NCI-H345 (cell line): ENCODE data around the gene ZFYVE21.
"Not testable (repeated sequence)": the region's sequence is repeated elsewhere in the genome, so short reads cannot be mapped to it uniquely, and the experiment has no call there.

ENCODE experiments used
- DNase-seq: peaks from one replicate; lab custom pipeline; 2025; lab: John Stamatoyannopoulos, UW

ZFYVE21 gene

DNA sequence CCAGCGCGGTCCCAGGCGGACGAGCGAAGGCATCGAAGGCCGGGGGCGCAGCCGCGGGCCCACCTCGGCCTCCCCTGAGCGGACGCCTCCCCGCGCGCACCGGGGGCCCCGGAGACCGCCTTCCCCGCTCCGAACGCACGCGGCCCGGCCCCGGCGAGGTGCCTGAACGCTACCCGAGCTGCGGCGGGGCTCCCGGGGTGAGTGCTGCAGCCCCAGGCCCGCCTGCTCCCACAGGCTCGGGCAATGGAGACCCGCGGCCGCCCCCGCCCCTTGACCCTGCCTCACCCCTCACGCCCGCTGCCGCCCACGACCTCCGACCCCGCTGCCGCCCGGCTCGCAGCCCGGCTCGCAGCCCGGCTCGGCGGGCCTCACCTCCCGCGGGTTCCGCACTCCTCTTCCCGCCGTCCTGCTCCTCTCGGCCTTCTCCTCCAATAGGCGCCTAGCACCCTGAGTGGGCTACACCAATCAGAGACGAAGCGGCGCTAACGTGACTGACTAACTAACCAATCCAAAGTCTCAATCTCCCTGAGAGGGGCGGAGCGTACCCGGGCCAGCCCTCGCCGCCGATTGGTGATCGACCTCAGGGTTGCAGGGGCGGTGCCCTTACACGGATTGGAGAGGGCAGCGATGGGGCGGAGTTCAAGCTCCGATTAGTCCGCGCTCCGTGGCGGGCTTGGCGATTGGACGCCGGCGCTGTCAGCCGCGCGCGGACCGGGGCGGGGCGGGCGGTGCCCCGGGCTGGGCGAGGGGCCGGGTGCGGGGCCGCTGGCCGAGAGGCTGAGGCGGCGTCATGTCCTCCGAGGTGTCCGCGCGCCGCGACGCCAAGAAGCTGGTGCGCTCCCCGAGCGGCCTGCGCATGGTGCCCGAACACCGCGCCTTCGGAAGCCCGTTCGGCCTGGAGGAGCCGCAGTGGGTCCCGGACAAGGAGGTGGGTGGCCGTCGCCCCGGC is at the start of gene ZFYVE21, which contains the start of gene XRCC3:
ZFYVE21 (plus strand) TSS at position 759 of the 949 bp plus-strand sequence; CDS start at position 791, 32 bp downstream.
XRCC3 (minus strand) TSS at position 400 of the 949 bp plus-strand sequence. CDS start 4,364 bp downstream, outside the sequence.
- peak; percentile 100 for DNase-seq

DNA sequence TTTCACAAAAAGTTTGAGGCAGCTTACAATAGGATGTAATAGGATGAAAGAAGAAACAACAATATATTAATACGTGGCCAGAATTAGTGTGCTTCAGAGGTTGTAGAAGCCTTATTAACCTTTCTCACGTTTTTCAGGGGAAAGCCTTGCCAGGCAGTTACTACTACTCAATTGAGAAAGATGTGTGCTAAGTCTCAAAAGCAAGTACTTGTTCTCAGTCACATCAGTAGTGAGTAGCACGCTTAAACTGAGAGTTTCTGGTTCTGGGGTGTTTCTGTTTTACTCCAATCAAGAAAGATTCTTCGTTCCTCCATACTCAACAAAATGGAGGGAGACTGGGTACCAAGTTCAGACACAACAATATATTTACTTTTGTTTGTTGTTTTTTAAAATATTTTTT is 47.9 kb upstream of the ZFYVE21 start:
- no peak for DNase-seq

DNA sequence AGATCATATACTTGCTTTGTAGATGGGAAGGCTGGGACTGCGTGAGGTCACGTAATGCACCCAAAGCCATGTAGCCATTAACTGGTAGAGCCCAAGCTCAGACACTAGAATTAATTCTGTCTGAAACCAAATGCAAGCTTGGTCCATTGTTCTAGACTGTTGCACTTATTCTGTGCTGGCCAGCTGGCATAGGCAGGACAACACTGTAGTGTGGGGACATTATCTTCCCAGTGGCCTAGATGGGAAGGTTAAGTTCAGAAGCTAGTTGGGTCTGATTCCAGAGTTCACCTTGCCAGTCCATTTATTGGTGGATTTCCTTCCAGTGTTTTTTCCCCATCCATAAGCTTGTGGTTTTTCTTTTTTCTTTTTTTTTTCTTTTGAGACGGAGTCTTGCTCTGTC is 47.5 kb upstream of the ZFYVE21 start:
- DNase-seq = no peak

DNA sequence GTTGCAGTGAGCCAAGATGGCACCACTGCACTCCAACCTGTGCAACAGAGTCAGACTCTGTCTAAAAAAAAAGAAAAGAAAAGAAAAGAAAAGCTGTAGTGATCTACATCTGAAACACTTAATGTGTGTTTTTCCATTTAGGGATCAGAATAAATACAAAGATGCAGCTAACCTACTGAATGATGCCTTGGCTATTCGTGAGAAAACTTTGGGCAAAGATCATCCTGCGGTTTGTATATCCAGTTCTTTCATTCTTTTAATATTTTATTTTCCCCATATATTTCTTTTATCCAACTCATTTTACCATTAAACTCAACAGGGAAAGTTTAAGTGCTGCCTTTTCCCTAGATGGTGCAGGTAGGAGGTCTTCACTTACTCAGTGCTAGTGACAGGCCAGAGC is 46.2 kb upstream of the ZFYVE21 start:
- DNase-seq = no peak

DNA sequence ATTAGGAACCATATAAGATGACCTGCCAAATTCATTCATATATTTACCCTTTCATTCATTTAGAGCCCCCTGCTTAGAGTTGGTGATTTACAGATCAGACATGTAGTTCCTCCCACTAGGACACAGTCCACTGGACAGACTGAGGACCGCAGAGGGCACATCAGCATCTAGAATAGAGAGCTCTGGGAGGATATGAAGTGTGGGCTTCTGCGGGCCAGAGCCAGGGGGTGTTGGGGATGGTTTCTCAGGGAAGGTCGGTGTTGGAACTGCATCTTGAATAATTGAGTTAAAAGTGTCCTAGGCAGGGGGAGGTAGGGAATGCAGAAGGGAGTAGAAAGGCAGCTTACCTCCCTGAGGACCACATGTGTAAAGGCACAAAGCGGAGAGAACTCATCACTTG is 43.7 kb upstream of the ZFYVE21 start:
- no peak for DNase-seq

DNA sequence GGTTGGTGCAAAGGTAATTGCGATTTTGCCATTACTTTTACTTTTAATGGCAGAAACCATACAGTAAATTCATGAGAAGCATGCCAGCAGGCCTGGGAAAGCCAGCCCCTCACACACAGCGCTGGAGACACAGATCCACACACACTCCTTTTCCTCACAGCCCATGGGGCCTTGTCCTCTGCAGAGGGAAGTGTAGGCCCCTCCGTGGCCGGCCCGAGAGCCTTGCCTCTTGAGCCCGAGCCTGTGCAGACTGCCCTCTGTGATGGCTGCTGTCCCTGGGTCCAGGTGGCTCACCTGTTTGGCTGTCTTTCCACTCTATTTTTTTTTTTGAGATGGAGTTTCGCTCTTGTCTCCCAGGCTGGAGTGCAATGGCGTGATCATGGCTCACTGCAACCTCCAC is 39.7 kb upstream of the ZFYVE21 start:
- DNase-seq = no peak

DNA sequence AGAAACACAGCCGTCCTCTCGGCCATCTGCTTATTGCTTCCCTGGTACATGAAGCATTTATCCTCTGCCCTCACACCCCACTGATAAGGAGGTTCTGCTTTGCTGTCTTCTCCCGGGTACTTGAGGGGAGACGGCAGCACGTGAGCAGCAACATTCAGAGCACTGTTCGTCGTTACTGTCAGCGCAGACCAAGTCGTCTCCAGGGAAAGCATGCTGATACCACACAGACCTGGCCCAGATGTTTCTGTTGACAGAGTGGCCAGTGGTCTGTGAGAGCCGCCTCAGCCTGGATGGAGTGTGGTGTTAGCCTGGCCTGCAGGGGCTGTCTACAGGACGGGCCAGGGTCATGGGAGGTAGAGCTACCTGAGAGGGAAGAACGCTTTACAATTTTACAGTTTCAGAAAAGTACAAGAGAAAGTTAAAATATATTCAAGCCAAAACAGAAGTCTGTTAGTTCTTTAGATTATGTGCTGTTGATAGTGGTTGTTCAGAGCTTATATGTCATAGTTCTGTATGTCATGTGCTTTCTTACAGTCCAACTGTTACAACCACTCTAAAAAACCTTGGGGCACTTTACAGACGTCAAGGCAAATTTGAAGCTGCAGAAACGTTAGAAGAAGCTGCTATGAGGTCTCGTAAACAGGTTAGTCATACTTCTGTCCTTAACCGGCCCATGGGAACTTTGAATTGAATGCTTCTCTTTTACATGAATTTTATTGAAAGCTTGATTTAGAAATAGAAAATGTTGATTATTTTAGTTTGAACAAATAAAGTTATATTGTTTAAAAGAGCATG is 38.5 kb upstream of the ZFYVE21 start:
- DNase-seq = no peak

DNA sequence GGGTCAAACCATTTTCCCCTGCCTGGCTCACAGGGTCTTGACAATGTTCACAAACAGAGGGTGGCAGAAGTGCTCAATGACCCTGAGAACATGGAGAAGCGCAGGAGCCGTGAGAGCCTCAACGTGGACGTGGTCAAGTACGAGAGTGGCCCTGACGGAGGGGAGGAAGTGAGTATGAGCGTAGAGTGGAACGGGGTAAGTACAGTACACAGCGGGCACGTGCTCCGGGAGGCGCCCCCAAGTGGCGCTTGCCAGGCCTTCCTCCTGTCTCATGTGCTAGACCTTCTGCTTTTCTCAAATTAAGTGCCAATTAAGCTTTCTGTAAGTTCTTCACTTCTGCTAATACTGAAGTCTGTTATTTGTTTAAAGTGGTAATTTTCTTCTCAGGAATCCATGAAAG is 36.3 kb upstream of the ZFYVE21 start:
- DNase-seq = no peak

DNA sequence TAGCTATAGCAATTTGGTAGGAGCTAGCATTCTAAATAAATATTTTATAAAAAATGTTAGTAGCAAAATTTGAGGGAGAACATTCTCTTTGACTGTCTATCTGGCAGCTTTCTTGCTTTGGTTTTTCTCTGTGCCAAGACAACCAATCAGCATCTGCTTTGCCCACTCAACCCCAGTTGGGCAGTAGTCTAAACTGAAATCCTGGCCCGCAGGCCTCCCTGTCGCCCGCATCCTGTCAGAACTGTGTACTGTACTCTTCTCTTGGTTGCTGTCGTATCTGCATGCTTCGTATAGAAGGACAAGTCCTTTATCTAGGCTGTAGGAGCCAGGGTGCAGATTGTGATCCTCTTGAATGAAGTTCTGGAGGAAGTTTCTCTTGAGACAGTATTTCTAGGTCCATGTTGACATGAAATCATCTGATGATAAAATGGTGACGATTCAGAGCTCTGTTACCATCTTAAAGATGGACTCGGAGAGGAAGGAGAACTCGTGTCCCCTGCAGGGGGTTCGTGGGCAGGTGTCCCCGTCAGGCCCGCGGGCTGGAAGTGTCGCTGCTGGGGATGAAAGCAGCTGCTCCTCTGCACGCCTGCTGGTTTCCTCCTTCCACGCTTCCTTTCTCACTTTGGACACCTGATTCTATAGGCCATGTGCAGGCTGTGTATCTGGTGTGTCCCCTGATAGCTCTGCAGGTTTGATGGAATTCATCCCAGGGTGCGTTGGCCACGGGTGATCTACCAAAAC is 34.9 kb upstream of the ZFYVE21 start:
- no peak for DNase-seq

DNA sequence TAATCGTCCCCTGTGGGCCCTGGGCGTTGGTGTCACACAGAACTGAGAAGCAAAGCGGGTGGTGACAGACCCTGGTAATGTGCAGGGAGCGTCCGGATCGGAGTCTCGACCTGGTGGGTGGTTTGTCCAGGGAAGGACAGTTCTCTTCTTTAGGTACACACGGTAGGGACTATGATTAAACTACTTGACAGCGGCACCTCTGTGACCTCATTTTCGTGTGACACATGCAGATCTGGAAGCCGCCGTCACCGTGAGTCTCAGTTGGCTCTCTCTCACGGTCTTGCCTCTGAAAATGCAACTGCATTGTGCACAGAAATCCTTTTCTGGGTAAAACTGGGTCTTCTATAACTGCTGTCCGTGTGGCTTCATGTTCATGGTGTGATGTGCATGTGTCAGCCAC is 32.5 kb upstream of the ZFYVE21 start:
- DNase-seq = no peak

DNA sequence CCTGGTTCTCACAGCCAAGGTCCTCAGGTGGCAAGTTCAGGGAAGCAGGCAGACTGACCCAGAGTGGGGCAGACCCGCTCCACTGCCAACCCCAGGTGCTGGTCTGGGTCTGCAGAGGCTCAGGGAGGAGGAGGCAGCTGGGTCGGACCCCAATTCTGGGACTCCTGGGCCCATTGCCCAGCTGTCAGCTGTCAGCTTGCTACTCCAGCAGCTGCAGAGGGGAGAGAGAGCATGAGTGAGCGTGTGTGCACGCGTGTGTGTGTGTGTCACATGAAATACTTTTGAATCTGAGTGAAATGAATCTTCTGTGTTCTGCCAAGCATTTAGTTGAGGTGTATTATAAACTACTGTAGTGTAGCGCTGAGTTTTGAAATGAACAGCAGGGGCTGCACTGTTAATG is 31.1 kb upstream of the ZFYVE21 start:
- no peak for DNase-seq

DNA sequence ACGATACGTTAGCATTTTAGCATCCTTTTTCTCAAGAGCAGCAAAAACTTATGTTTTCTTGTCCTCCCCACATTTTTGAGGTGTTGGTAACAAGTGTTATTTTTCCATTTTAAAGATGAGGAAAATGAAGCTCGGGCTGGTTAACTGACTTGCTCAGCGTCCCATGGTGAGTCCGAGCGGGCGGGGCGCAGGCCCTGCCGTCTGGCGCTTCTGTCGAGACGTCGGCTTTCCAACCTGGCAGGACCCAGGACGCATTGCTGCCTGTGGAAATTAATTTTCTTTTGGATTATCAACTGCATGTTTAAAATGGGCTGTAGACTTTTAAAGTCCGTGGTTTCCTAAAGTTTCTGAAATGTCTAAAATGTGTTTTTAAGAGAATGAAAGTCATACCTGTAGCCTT is 30.7 kb upstream of the ZFYVE21 start:
- DNase-seq = no peak

DNA sequence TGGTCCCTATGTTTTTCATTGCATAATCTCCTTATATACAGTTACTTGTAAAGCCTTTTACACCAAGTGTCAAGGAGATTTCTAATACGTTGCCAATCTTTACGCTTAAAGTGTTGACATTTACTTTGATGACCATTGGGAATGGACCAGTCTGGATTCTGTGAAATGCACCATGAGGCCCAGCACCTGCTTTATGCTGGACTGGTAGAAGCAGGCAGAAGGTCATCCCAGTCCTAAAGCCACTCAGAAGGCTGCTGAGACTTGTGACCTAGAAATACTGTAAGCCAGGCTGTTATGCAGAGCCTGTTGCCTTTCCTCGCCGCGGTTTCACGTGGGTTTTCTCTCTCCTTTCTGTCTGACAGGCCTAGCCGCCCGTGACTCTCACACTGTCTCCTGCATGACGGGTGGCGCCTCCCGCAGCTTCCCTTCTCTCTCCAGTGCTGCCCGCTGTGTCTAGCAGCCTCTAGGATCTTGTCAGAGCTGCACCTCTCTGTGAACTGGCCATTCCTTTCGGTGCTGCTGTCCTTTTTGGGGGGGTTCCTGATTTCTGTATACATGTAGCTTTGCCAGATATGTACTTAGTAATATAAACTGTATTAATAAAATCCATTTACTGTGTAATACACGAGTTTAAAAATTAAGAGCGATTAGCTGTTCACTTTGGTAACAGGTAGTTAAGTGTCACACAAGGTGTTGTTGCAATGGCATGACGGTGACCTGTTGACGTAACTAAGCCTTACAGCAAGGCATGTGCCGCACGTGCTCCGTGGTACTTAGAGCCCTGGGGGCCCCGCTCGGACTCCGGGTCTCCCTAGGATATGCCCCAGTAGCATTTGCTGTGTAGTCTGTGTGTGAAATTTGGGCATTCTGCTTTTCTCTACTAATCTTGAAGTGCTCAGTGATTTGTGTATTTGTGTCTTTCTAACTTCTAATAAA is 30.1 kb upstream of the ZFYVE21 start:
- no peak for DNase-seq

DNA sequence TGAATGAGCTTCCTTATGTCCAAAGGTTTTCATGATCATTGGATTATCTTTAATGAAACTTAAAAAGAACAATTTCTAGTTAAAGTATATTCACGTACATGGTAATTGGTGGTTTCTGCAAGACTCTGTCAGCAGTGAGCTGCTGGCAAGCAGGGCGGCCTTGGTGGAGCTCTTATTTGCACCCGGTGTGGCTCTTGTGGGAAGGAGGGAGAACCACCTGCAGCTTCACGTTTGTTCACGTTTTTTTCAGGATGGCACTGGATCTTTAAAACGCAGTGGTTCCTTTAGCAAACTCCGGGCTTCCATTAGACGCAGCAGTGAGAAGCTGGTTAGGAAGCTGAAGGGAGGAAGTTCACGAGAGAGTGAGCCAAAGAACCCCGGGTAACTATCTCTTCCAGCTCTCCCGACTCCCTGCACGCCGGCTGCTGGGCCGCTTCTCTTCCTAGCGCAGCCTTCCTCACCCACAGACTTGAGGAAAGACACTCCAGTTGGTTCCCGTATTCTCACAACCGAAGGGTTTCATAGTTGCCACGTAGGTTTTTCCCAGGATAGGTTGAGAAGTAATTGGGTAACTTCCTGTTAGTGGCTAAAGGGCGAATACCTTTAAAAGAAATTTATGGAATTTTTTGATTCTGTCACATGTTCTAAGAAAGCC is 28.7 kb upstream of the ZFYVE21 start:
- no peak for DNase-seq

DNA sequence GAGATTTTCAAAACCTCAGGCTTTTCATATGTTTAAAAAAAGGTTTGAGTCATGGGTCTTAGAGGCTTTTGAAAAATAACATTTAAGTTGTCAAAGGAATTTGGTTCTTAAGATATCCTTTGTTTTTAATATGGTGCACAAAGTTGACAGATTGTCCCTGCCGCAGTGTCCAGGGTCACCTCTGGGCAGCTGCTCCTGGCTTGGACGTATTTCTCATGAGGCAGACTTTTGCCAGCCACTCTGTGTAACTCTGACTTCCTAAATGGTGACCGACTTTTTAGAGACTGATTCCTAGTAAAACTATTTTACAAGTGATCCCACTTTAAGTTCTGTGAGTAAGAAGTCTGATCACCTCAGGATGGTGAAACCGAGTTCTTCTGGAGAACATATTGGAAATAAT is 27.9 kb upstream of the ZFYVE21 start:
- no peak for DNase-seq

DNA sequence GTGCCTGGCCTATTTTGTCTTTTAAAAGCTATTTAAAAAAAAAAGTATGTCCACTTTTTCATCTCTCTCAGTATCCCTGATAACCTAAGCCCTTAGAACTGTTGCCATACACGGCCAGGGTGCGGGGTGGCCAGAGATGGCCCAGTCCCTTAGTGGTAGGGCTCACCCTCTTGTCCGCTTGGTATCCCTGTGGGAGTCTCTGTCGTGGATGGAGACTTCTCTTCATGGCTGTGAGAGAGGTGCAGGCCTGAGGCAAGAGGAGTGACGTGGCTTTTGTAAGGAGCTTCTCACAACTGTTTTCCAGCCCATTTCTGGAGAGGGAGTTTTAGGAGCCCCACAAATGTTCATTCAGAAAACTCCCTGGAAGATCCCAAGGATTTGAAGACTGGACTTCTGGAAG is 27.2 kb upstream of the ZFYVE21 start:
- no peak for DNase-seq

DNA sequence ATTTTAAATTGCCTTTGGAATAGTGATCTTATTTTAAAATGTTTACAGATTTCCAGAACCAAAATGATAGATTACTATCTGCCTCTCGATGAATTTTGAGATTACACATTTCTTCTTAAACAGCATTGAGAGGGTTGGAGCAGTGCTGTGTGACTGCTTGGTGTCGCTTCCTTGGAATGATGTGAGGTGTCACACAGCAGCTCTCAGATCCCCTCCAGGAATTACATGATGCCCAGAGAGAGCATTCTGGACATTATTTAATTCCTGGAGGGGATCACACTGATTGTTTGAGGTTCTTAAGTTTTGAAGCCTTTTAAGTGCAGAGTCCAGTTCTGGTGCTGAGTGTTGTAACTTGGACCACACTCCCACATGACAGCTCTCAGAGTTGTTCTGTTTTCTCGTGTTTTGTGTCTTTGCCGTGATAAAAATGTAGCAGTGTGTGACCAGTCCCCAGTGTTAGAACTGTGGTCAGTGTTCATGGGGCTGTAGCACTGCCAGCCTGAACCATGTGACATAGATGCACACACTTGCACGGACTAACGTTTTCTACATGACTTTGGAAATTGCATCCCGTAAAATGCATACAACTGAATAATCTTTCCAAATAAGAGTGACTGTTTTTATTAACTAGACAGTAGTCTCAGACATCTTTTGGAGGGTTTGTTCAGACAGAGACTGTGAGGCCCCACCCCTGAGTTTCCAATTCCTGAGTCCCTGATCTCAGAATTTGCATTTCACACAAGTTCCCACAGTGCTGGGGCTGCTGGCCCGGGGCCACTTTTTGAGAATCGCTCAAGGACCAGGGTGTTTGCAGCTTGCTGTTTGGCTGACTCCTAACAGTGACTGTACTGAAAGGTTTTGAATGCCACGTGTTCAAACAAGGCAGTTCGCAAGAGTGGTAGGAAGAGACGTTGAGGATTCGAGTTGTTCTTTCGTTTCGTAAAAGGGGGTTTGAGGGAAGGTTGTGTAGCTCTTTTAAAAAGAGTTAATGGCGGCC is 26.4 kb upstream of the ZFYVE21 start:
- no peak for DNase-seq

DNA sequence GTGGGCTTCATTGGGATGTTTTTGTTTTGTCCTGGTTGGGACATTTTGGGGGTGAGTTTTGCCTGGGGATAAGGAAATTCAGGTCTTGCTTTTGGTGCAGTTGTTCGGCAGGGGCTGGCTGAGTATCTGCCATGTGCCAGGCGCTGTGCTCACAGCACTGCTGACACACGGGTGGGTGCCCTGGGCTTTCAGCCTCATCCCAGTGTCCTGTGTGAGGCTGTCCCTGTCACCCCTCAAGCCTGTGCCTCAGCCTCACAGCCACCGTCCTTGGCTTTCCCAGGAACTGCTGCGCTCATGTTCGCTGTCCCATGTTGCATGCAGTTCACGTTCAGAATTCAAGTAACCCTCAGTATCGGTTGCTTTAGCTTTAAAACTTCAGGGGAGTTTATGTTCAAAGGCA is 25.3 kb upstream of the ZFYVE21 start:
- DNase-seq = no peak

DNA sequence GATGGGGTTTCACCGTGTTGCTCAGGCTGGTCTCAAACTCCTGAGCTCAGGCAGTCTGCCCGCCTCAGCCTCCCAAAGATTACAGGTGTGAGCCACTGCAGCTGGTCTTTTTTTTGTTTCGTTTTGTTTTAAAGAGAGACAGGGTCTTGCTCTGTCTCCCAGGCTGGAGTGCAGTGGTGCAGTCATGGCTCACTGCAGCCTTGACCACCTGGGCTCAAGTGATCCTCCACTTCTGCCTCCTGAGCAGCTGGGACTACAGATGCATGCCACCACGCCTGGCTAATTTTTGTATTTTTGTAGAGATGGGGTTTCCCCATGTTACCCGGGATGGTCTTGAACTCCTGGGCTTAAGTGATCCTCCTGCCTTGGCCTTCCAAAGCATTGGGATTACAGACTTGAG is 24.0 kb upstream of the ZFYVE21 start:
- not testable (repeated sequence) for DNase-seq
